Ascending aorta (tissue), 2 donors: Measurements from ENCODE around the gene LIN54. TPM values are rescaled to one million over a fixed set of nuclear protein-coding genes. Genes with fewer than 3 reads are reported as not detected.
"Not testable (repeated sequence)": the region's sequence is repeated elsewhere in the genome, so short reads cannot be mapped to it uniquely, and the experiment has no call there.

ENCODE experiments used
- DNase-seq, 2 donors: peaks; one replicate each; pipeline ENCODE4 v3.0.0-alpha.2; 2019; ENCODE audit warnings: low spot score in 2 of 2
- H3K27ac ChIP-seq, 2 donors: fragments of 200-600 bp; sonication (generic); one replicate each; pipeline ENCODE4 v1.5.1; 2016 to 2017; ENCODE audit warnings: mild to moderate bottlenecking in 1 of 2
- H3K27me3 ChIP-seq: fragments of 200-600 bp; sonication (generic); one replicate; pipeline ENCODE4 v1.5.1; 2017
- H3K36me3 ChIP-seq, 2 donors: fragments of 200-600 bp; sonication (generic); one replicate each; pipeline ENCODE4 v1.5.1; 2016
- H3K4me1 ChIP-seq, 2 donors: fragments of 200-600 bp; sonication (generic); one replicate each; pipeline ENCODE4 v1.5.1; 2016 to 2017; ENCODE audit warnings: mild to moderate bottlenecking in 1 of 2
- H3K4me3 ChIP-seq, 2 donors: fragments of 200-600 bp; sonication (generic); one replicate each; pipeline ENCODE4 v1.5.1; 2016 to 2017; ENCODE audit warnings: mild to moderate bottlenecking in 1 of 2
- H3K9me3 ChIP-seq, 2 donors: fragments of 200-600 bp; sonication (generic); one replicate each; pipeline ENCODE4 v1.5.1; 2016
- intact Hi-C: fragments of 100-400 bp; cut with DNase I; formaldehyde crosslinking; loops from one replicate; pipeline ENCODE4 v1.15.1; 2023
- total RNA-seq: library from RNA; depleted of rRNA; stranded (reverse); fragments of >200 nt; gene quantifications from one replicate; pipeline ENCODE4 v1.1.0, GENCODE V29; 2016
- TF ChIP-seq, protein P1 (sequence below), 3 experiments: fragments of 200-600 bp in 2 of 3; fragments of 450-650 bp in 1 of 3; sonication (generic) in 2 of 3; IDR thresholded peaks; one replicate each; pipeline ENCODE4 v1.5.1; 2016 to 2019; ENCODE audit warnings: antibody characterized with exemption in 3 of 3, mild to moderate bottlenecking in 1 of 3, moderate library complexity in 1 of 3

LIN54 gene
- total RNA-seq, 1 donor from 2014 or later, result 6.2 TPM

DNA sequence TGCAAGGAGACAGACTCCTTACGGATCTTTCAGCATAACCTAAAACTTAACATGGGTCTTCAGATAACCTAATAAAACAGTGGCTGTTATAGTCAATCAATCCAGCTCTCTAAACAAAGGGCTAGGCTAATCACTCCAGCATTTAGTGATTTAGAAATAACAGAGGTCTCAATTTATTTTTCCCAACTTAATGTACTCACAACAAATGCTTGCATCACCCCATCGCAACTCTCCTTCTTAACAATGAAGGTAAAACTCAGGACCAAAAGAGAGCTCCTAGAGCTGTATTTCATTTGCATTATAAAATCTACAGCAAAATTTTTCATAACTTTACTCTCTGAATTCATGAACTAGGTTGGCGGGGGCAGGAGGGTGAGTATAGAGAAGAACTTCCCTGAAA lies 1.1 kb downstream of the LIN54 start:
- Histone ChIP-seq H3K36me3 (no peaks in the 10 kb centered on the region), H3K9me3 (no peaks in the 10 kb centered on the region), H3K4me1 (peaks cover 0 to 19% of the 10 kb centered on the region in 2 donors), H3K27ac (peak overlapping the region in 1 of 2 donors; percentile 91), H3K27me3 (no peaks in the 10 kb centered on the region), H3K4me3 (peak overlapping the region; percentile 65 to 88)
- DNase-seq, result no peak
- TF ChIP-seq, protein P1, sequence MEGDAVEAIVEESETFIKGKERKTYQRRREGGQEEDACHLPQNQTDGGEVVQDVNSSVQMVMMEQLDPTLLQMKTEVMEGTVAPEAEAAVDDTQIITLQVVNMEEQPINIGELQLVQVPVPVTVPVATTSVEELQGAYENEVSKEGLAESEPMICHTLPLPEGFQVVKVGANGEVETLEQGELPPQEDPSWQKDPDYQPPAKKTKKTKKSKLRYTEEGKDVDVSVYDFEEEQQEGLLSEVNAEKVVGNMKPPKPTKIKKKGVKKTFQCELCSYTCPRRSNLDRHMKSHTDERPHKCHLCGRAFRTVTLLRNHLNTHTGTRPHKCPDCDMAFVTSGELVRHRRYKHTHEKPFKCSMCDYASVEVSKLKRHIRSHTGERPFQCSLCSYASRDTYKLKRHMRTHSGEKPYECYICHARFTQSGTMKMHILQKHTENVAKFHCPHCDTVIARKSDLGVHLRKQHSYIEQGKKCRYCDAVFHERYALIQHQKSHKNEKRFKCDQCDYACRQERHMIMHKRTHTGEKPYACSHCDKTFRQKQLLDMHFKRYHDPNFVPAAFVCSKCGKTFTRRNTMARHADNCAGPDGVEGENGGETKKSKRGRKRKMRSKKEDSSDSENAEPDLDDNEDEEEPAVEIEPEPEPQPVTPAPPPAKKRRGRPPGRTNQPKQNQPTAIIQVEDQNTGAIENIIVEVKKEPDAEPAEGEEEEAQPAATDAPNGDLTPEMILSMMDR (IDR thresholded peaks at IDR 0.05), result no peak
- intact Hi-C loops, result no loop called here

DNA sequence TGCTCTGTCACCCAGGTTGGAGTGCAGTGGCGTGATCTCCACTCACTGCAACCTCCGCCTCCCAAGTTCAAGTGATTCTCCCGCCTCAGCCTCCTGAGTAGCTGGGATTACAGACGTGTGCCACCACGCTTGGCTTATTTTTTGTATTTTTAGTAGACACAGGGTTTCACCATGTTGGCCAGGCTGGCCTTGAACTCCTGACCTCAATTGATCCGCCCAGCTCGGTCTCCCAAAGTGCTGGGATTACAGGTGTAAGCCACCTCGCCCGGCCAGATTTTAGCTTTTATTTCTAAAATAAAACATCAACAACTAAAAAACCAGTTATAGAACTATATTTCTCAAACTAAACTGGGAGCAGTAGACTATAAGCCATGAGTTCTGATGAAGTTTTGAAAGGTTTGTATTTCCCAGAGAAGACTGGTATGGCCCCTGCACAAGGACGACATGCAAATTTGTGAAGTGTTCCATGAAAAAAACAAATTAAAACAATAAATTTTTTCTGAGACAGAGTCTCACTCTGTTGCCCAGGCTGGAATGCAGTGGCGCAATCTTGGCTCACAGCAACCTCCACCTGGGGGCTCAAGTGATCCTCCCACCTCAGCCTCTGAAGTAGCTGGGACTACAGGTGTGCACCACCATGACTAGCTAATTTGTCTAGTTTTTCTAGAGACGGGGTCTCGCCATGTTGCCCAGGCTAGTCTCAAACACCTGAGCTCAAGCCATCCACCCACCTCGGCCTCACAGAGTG lies 7.4 kb downstream of the LIN54 start:
- intact Hi-C loops, H3K27me3 ChIP-seq, H3K4me1 ChIP-seq, H3K36me3 ChIP-seq, H3K9me3 ChIP-seq, DNase-seq, H3K4me3 ChIP-seq, H3K27ac ChIP-seq: not testable (repeated sequence)

DNA sequence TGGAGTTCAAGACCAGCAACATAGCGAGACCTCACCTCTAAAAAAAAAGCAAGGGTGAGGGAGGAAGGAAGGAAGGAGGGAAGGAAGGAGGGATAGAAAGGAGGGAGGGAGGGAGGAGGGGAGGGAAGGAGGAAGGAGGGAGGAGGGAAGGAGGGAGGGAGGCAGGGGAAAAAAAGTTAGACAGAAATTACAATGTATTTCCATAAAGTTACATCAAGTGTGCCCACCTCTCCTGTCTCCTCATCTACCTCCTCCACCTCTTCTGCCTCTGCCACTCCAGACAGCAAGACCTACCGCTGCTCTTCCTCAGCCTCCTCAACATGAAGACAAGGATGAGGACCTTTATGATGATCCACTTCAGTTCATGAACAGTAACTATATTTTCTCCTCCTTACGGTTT lies 8.3 kb downstream of the LIN54 start:
- Histone ChIP-seq H3K9me3 (no peaks in the 10 kb centered on the region), H3K27me3 (no peaks in the 10 kb centered on the region), H3K36me3 (no peaks in the 10 kb centered on the region), H3K4me3 (no peak overlapping the region), H3K4me1 (no peaks in the 10 kb centered on the region), H3K27ac (no peak overlapping the region)
- DNase-seq, result no peak
- TF ChIP-seq, protein P1 (IDR thresholded peaks at IDR 0.05), result no peak
- intact Hi-C loops, result no loop called here

DNA sequence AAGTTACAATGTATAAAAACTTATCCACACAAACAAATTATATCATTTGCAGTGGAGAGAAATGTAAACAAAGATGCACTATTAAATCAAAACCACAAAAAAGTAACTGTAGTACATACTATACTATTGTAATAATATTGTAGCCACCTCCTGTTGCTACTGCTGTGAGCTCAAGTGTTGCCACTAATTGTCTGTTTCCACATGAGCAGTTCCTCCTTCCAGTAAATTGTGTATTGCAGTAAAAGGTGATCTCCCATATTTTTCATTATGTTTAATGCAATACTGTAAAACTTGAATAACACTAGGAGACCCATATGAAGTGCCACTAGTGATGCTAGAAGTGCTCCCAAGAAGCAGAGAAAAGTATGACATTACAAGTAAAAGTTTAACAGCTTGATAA lies 11.7 kb downstream of the LIN54 start:
- Histone ChIP-seq H3K4me1 (no peaks in the 10 kb centered on the region), H3K27ac (no peak overlapping the region), H3K36me3 (no peaks in the 10 kb centered on the region), H3K9me3 (no peaks in the 10 kb centered on the region), H3K4me3 (no peak overlapping the region), H3K27me3 (no peaks in the 10 kb centered on the region)
- intact Hi-C loops, result no loop called here
- TF ChIP-seq, protein P1 (IDR thresholded peaks at IDR 0.05), result no peak
- DNase-seq, result no peak

DNA sequence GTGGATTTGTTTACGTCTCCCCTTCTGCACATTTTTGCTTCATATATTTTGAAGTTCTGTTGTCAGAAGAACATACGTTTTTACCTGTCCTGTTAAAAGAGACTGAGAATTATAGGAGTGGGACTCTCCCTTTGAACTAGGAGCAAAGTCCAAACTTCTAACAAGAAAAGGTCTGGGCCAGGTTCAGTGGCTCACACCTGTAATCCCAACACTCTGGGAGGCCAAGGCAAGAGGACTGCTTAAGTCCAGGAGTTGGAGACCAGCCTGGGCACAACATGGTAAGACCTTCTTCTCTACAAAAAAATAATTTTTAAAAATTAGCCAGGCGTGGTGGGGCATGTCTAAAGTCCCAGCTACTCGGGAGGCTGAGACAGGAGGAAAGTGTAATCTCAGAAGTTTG lies 15.8 kb downstream of the LIN54 start:
- DNase-seq, result no peak
- no peaks in the 10 kb centered on the region for H3K4me1 ChIP-seq
- no peaks in the 10 kb centered on the region for H3K36me3 ChIP-seq
- intact Hi-C loops, result no loop called here
- no peak overlapping the region for H3K27ac ChIP-seq
- H3K4me3 ChIP-seq, result no peak overlapping the region
- no peaks in the 10 kb centered on the region for H3K9me3 ChIP-seq
- H3K27me3 ChIP-seq, result no peaks in the 10 kb centered on the region
- TF ChIP-seq, protein P1 (IDR thresholded peaks at IDR 0.05), result no peak

DNA sequence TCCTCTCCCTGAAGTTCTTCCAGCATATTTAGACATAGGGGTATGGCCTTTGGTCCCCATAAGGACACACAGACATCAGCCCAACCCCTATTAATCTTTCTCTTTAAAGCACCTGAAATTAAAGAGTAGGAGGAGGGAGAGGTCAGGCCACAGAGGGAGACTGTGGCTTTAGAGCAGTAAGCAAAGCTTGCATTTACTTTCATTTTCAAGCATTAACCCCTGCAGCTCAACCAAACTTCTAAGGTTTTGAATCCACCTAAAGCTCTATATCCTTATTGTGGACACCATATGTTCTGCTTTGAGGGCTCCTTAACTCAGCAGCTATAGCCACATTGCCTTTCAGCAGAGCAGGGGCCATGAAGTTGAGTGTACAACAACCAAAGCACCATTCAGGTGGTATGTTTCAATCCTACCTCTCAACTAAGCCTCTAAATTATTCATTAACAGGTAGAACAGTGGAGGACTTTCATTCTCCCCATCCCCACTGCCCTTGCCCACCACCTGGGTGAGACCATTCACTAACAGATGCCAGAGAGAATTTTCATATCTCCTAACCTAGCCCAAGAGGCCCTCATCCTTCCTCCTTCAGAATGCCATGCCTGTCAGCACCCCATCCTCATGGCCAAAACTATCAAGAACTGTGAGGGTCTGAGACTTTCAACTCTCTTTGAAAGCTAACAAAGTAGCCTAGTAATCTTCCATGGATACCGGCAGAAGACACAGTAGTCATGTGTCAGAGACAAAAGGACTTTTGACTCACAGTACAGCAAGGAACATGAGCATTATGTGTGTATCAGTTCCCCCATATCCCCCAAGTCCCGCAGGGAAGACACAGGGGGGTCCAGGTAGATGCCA lies 20.8 kb downstream of the LIN54 start:
- Histone ChIP-seq H3K27ac (no peak overlapping the region), H3K4me3 (no peak overlapping the region), H3K36me3 (no peaks in the 10 kb centered on the region), H3K27me3 (no peaks in the 10 kb centered on the region), H3K4me1 (no peaks in the 10 kb centered on the region), H3K9me3 (no peaks in the 10 kb centered on the region)
- no peak for DNase-seq
- intact Hi-C loops, result no loop called here
- TF ChIP-seq, protein P1 (IDR thresholded peaks at IDR 0.05), result no peak
